Hepatocyte (in vitro differentiated cells): ENCODE data around the gene CEP76. TPM values are rescaled to one million over a fixed set of nuclear protein-coding genes. Genes with fewer than 3 reads are reported as not detected.
"Not testable (repeated sequence)": the region's sequence is repeated elsewhere in the genome, so short reads cannot be mapped to it uniquely, and the experiment has no call there.

Experiments
- DNase-seq: peaks from one replicate; pipeline ENCODE4 v3.0.0-alpha.2; 2016; ENCODE audit warnings: low spot score
- H2AFZ ChIP-seq: fragments of 200-600 bp; sonication (generic); 2 replicates; pipeline ENCODE4 v1.6.0; 2016; ENCODE audit warnings: antibody characterized with exemption, mild to moderate bottlenecking
- H3K27ac ChIP-seq: fragments of 200-600 bp; sonication (generic); 2 replicates; pipeline ENCODE4 v1.5.1; 2016; ENCODE audit warnings: mild to moderate bottlenecking
- H3K27me3 ChIP-seq: fragments of 200-600 bp; sonication (generic); 2 replicates; pipeline ENCODE4 v1.6.1; 2016
- H3K36me3 ChIP-seq: fragments of 200-600 bp; sonication (generic); replicated peaks from 2 replicates; pipeline ENCODE4 v1.5.1; 2016; ENCODE audit warnings: low read depth; ENCODE audit not compliant: insufficient read depth
- H3K4me1 ChIP-seq: fragments of 200-600 bp; sonication (generic); 2 replicates; pipeline ENCODE4 v1.5.1; 2016; ENCODE audit warnings: mild to moderate bottlenecking, moderate library complexity; ENCODE audit not compliant: insufficient read depth
- H3K4me2 ChIP-seq: fragments of 200-600 bp; sonication (generic); 2 replicates; pipeline ENCODE4 v1.6.0; 2016
- H3K4me3 ChIP-seq: fragments of 200-600 bp; sonication (generic); 2 replicates; pipeline ENCODE4 v1.5.1; 2016; ENCODE audit warnings: mild to moderate bottlenecking
- H3K79me2 ChIP-seq: fragments of 200-600 bp; sonication (generic); 2 replicates; pipeline ENCODE4 v1.6.0; 2017; ENCODE audit warnings: mild to moderate bottlenecking
- H3K9me2 ChIP-seq: fragments of 200-600 bp; sonication (generic); replicated peaks from 2 replicates; pipeline ENCODE4 v1.6.0; 2017; ENCODE audit warnings: mild to moderate bottlenecking; ENCODE audit not compliant: insufficient read depth
- H3K9me3 ChIP-seq: fragments of 200-600 bp; sonication (generic); 2 replicates; pipeline ENCODE4 v1.5.1; 2016; ENCODE audit warnings: low read depth, mild to moderate bottlenecking
- H4K20me1 ChIP-seq: fragments of 200-600 bp; sonication (generic); 2 replicates; pipeline ENCODE4 v1.6.0; 2016; ENCODE audit warnings: mild to moderate bottlenecking; ENCODE audit not compliant: insufficient read depth, poor library complexity, severe bottlenecking
- CTCF ChIP-seq: fragments of 200-600 bp; sonication (generic); IDR thresholded peaks from 2 replicates; pipeline ENCODE4 v1.5.1; 2016; ENCODE audit warnings: antibody characterized with exemption, mild to moderate bottlenecking; ENCODE audit not compliant: poor library complexity
- EZH2 ChIP-seq: fragments of 200-600 bp; sonication (generic); IDR thresholded peaks from 2 replicates; pipeline ENCODE4 v1.6.1; 2016; ENCODE audit warnings: antibody characterized with exemption, mild to moderate bottlenecking, borderline replicate concordance
- EZH2phosphoT487 ChIP-seq: fragments of 200-600 bp; sonication (generic); IDR thresholded peaks from one replicate; pipeline ENCODE4 v1.6.1; 2018; ENCODE audit warnings: antibody characterized with exemption, mild to moderate bottlenecking, low read depth, moderate library complexity; ENCODE audit not compliant: unreplicated experiment, severe bottlenecking
- WGBS: methylation state at CpG from one replicate; pipeline ENCODE4 v1.1.6; 2016; ENCODE audit warnings: low lambda C conversion rate; ENCODE audit errors: missing lambda C conversion rate; 5-methylcytosine and 5-hydroxymethylcytosine counted together
- polyA plus RNA-seq: library from polyadenylated mRNA; unstranded; fragments of >200 nt; fragmentation: Nextera tagmentation; extraction: Ambion mirVana; gene quantifications from 2 replicates; pipeline ENCODE4 v1.2.1, GENCODE V29; 2016
- total RNA-seq: library from RNA; depleted of rRNA; stranded (reverse); fragments of >200 nt; gene quantifications from 2 replicates; pipeline ENCODE4 v1.2.3, GENCODE V29; 2014

CEP76 gene
- total and polyA plus RNA-seq, 2 experiments from 2014 or later: 4.7 to 11.9 TPM

- Histone ChIP-seq H2AFZ (no peak overlapping the region), H3K4me2 (no peak overlapping the region), H3K27me3 (no peaks in the 10 kb centered on the region), H3K9me2 (no peaks in the 10 kb centered on the region), H3K4me1 (no peaks in the 10 kb centered on the region), H3K27ac (no peak overlapping the region), H3K36me3 (no peaks in the 10 kb centered on the region), H4K20me1 (no peaks in the 10 kb centered on the region), H3K79me2 (no peaks in the 10 kb centered on the region), H3K4me3 (no peak overlapping the region), H3K9me3 (no peaks in the 10 kb centered on the region)
- WGBS: 72% methylated on average over 4 of the region's 4 CpGs
- DNase-seq: no peak
- TF ChIP-seq EZH2phosphoT487: no peak
- no peak for TF ChIP-seq EZH2
- no peak for TF ChIP-seq CTCF
Measured at GRCh38 chr18:12628706-12629702, 73.5 kb downstream of the CEP76 start.

DNA sequence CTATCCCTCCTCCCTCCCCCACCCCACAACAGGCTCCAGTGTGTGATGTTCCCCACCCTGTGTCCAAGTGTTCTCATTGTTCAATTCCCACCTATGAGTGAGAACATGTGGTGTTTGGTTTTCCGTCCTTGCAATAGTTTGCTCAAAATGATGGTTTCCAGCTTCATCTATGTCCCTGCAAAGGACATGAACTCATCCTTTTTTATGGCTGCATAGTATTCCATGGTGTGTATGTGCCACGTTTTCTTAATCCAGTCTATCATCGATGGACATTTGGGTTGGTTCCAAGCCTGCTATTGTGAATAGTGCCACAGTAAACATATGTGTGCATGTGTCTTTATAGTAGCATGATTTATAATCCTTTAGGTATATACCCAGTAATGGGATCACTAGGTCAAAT is 75.3 kb downstream of the CEP76 start:
- WGBS: 96% methylated on average over 3 of the region's 3 CpGs
- H3K4me1 ChIP-seq, DNase-seq, H3K9me3 ChIP-seq, H3K79me2 ChIP-seq, H3K27ac ChIP-seq, H3K4me3 ChIP-seq, H3K9me2 ChIP-seq, H3K4me2 ChIP-seq, H4K20me1 ChIP-seq, H3K27me3 ChIP-seq, H3K36me3 ChIP-seq, H2AFZ ChIP-seq: not testable (repeated sequence)

DNA sequence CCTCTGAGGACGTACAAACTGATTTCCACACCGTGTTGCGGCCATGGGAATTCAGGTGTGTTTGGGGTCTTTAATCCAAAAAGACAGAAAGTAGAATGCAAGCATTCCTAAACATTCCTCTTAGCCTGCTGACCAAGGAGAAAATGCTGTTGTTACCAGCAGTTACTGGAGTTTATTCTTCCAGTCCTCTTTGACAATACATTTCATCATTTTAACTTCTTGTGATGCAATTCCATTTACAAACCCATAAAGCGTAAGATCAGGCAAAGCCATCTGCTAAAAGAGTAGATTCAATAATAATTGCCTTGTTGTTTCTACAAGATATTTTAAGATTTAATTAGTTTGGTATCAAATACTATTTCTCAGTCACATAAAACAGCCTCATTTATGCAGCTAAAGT is 77.3 kb downstream of the CEP76 start:
- H3K36me3 ChIP-seq: no peaks in the 10 kb centered on the region
- no peak overlapping the region for H3K27ac ChIP-seq
- no peaks in the 10 kb centered on the region for H4K20me1 ChIP-seq
- no peaks in the 10 kb centered on the region for H3K27me3 ChIP-seq
- H3K9me3 ChIP-seq: no peaks in the 10 kb centered on the region
- H3K79me2 ChIP-seq: no peaks in the 10 kb centered on the region
- no peak overlapping the region for H2AFZ ChIP-seq
- no peak for DNase-seq
- H3K4me1 ChIP-seq: no peaks in the 10 kb centered on the region
- WGBS: 95% methylated on average over 4 of the region's 4 CpGs
- H3K4me2 ChIP-seq: no peak overlapping the region
- TF ChIP-seq EZH2 (no peak), CTCF (no peak), EZH2phosphoT487 (no peak)
- no peaks in the 10 kb centered on the region for H3K9me2 ChIP-seq
- no peak overlapping the region for H3K4me3 ChIP-seq

Other genes starting within 250 kb of the CEP76 start
- gene SPIRE1, start 44.6 kb downstream of the CEP76 start, total RNA-seq: 18.9 and 21.0 TPM in 2 replicates
- gene SPIRE1, start 44.6 kb downstream of the CEP76 start, polyA plus RNA-seq: 11.1 and 13.1 TPM in 2 replicates
- gene PSMG2, start 319 bp upstream of the CEP76 start, total RNA-seq: 76.2 and 92.0 TPM in 2 replicates
- 76.2 and 79.4 TPM in 2 replicates for gene PSMG2, start 319 bp upstream of the CEP76 start, polyA plus RNA-seq
- 36.7 and 40.3 TPM in 2 replicates for gene PTPN2, start 181.5 kb upstream of the CEP76 start, total RNA-seq
- 30.5 and 32.0 TPM in 2 replicates for gene PTPN2, start 181.5 kb upstream of the CEP76 start, polyA plus RNA-seq
- 25.8 and 27.7 TPM in 2 replicates for gene SEH1L, start 245.3 kb upstream of the CEP76 start, total RNA-seq
- 19.1 and 24.0 TPM in 2 replicates for gene SEH1L, start 245.3 kb upstream of the CEP76 start, polyA plus RNA-seq